Spleen (tissue), 7 donors: ENCODE measurements around the gene HOGA1.

Source experiments
- POLR2A ChIP-seq, 3 donors: fragments of 450-650 bp; IDR thresholded peaks; one replicate each; pipeline ENCODE4 v1.5.1; 2017; ENCODE audit warnings: antibody characterized with exemption in 3 of 3, mild to moderate bottlenecking in 1 of 3
- TF ChIP-seq, protein P1 (sequence below), 11 experiments: fragments of 200-600 bp in 7 of 11; fragments of 450-650 bp in 4 of 11; sonication (generic) in 4 of 11; IDR thresholded peaks in 8 of 11; conservative IDR thresholded peaks in 3 of 11; 1 replicate in 7 of 11; 2 replicates in 4 of 11; pipeline versions ENCODE4 v1.4.0 to v1.8.0; 2016 to 2021; ENCODE audit warnings: antibody characterized with exemption in 11 of 11, inconsistent platforms in 4 of 11, mild to moderate bottlenecking in 1 of 11
- donor health status: DM: no; HTN: no; CAD: no; lungs with moderate emphysema.
- donor health status: DM: no; HTN: no; CAD: no.
- donor health status: DM: no; HTN: no; CAD: no.

DNA sequence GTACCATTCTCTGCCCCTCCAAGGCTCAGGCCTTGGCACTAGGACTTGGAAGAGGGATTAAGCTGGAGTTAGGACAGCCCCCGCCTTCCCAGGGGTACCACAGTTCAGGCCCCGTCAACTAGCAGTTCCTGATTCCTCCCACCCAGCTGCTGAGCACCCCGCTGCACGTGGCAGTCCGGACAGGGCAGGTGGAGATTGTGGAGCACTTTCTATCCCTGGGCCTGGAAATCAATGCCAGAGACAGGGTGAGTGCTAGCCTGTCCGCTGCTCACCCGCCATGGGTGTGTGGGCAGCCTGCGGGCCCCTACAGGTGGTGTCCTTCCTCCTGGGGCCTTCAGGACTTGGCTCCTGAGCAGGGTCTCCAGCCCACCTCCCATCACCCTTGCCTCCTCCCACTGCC lies 2.0 kb upstream of the HOGA1 start:
- TF ChIP-seq, protein P1, sequence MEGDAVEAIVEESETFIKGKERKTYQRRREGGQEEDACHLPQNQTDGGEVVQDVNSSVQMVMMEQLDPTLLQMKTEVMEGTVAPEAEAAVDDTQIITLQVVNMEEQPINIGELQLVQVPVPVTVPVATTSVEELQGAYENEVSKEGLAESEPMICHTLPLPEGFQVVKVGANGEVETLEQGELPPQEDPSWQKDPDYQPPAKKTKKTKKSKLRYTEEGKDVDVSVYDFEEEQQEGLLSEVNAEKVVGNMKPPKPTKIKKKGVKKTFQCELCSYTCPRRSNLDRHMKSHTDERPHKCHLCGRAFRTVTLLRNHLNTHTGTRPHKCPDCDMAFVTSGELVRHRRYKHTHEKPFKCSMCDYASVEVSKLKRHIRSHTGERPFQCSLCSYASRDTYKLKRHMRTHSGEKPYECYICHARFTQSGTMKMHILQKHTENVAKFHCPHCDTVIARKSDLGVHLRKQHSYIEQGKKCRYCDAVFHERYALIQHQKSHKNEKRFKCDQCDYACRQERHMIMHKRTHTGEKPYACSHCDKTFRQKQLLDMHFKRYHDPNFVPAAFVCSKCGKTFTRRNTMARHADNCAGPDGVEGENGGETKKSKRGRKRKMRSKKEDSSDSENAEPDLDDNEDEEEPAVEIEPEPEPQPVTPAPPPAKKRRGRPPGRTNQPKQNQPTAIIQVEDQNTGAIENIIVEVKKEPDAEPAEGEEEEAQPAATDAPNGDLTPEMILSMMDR (IDR thresholded peaks at IDR 0.05 in 8 of 11, conservative IDR thresholded peaks at IDR 0.05 in 3 of 11): no peak
- no peak for TF ChIP-seq POLR2A (IDR thresholded peaks at IDR 0.05)
